ENCODE data around the gene HCAR3.

HCAR3 gene

DNA sequence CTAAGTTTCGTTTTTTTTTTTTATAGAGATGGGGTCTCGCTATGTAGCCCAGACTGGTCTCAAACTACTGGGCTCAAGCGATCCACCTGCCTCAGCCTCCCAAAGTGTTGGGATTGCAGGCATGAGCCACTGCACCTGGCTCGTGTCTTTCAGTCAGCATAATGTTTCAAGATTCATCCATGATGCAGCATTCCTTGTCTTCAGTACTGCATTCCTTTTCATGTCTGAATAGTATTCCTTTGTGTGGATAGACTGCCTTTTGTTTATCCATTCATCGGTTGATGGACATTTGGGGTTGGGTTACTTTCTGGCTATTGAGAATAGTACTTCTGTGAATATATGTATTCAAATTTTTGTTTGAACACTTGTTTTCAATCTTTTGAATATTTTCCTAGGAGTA, 50.9 kb downstream of the HCAR3 start:
- DNase-seq = no peak

DNA sequence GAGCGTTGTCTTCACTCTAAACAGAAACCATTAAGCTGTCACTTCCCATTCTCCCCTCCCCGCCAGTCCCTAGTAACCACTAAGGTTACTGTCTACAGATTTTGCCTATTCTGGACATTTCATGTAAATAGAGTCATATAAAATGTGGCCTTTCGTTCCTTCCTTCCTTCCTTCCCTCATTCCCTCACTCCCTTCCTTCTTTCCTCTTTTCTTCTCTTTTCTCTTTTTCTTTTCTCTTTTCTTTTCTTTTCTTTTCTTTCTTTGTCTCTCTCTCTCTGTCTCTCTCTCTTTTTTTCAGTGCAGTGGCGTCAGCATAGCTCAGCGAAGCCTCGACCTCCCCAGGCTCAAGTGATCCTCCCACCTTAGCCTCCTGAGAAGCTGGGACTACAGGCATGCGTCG, 51.3 kb downstream of the HCAR3 start:
- no peak for DNase-seq

Data from NCI-H1048 (cell line).